Smooth muscle cell (in vitro differentiated cells): ENCODE data around the gene ITIH5. TPM values are rescaled to one million over a fixed set of nuclear protein-coding genes. Genes with fewer than 3 reads are reported as not detected.

Experiments used
- DNase-seq: peaks from one replicate; lab custom pipeline; 2025; ENCODE audit not compliant: unreplicated experiment; lab: John Stamatoyannopoulos, UW
- H2AFZ ChIP-seq: fragments of 200-600 bp; sonication (generic); 2 replicates; pipeline ENCODE4 v1.6.0; 2016; ENCODE audit warnings: antibody characterized with exemption, low read depth, mild to moderate bottlenecking
- H3F3A ChIP-seq: fragments of 200-600 bp; sonication (generic); 2 replicates; pipeline ENCODE4 v1.6.0; 2017; ENCODE audit warnings: antibody characterized with exemption, low read depth
- H3K27ac ChIP-seq: fragments of 200-600 bp; sonication (generic); 2 replicates; pipeline ENCODE4 v1.5.1; 2016; ENCODE audit warnings: low read depth, mild to moderate bottlenecking
- H3K27me3 ChIP-seq: fragments of 200-600 bp; sonication (generic); 2 replicates; pipeline ENCODE4 v1.6.1; 2016; ENCODE audit warnings: low read depth, mild to moderate bottlenecking
- H3K36me3 ChIP-seq: fragments of 200-600 bp; sonication (generic); 2 replicates; pipeline ENCODE4 v1.5.1; 2016; ENCODE audit warnings: low read depth
- H3K4me1 ChIP-seq: fragments of 200-600 bp; sonication (generic); 2 replicates; pipeline ENCODE4 v1.5.1; 2016; ENCODE audit warnings: low read depth
- H3K4me2 ChIP-seq: fragments of 200-600 bp; sonication (generic); 2 replicates; pipeline ENCODE4 v1.6.0; 2016; ENCODE audit warnings: mild to moderate bottlenecking
- H3K4me3 ChIP-seq: fragments of 200-600 bp; sonication (generic); 2 replicates; pipeline ENCODE4 v1.5.1; 2016; ENCODE audit warnings: mild to moderate bottlenecking
- H3K79me2 ChIP-seq: fragments of 200-600 bp; sonication (generic); 2 replicates; pipeline ENCODE4 v1.6.0; 2016; ENCODE audit warnings: low read depth, mild to moderate bottlenecking
- H3K9ac ChIP-seq: fragments of 200-600 bp; sonication (generic); 2 replicates; pipeline ENCODE4 v1.6.0; 2016; ENCODE audit warnings: low read depth
- H3K9me3 ChIP-seq: fragments of 200-600 bp; sonication (generic); replicated peaks from 2 replicates; pipeline ENCODE4 v1.5.1; 2016; ENCODE audit warnings: low read depth
- H4K20me1 ChIP-seq: fragments of 200-600 bp; sonication (generic); 2 replicates; pipeline ENCODE4 v1.6.0; 2016; ENCODE audit warnings: low read depth
- WGBS: methylation state at CpG from one replicate; pipeline ENCODE4 v1.1.7; 2016; ENCODE audit warnings: low lambda C conversion rate; 5-methylcytosine and 5-hydroxymethylcytosine counted together
- polyA plus RNA-seq: library from polyadenylated mRNA; unstranded; fragments of >200 nt; fragmentation: Nextera tagmentation; extraction: Ambion mirVana; gene quantifications from 2 replicates; pipeline ENCODE4 v1.2.1, GENCODE V29; 2016
- total RNA-seq: library from RNA; depleted of rRNA; stranded (reverse); fragments of >200 nt; gene quantifications from 2 replicates; pipeline ENCODE4 v1.2.3, GENCODE V29; 2014
- TF ChIP-seq, protein P1 (sequence below): fragments of 200-600 bp; sonication (generic); IDR thresholded peaks from 2 replicates; pipeline ENCODE4 v1.5.1; 2017; ENCODE audit warnings: borderline replicate concordance, mild to moderate bottlenecking, antibody characterized with exemption; ENCODE audit not compliant: insufficient read depth, poor library complexity, severe bottlenecking

The ITIH5 gene
- total and polyA plus RNA-seq, 2 experiments from 2014 or later, result 9.1 to 12.6 TPM

DNA sequence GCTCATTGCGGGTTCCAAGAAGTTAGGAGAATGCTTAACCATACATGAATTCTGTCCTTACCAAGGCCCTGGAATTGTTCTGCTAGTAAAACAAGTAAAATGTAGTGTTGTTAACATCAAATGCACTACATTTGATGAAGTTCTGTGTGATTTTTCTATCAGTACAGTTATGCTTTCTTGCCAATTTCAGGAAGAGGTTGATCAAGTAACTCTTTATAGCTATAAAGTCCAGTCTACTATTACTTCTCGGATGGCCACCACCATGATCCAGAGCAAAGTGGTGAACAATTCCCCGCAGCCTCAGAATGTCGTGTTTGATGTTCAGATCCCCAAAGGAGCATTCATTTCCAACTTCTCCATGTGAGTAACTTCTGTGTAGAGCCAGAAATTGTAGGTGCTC is 42.1 kb upstream of the ITIH5 start:
- Histone ChIP-seq H3K9me3 (no peaks in the 10 kb centered on the region), H2AFZ (no peak overlapping the region), H3F3A (no peaks in the 10 kb centered on the region), H3K36me3 (no peaks in the 10 kb centered on the region), H3K4me1 (no peaks in the 10 kb centered on the region), H3K27me3 (peaks cover 35% of the 10 kb centered on the region), H4K20me1 (no peaks in the 10 kb centered on the region), H3K79me2 (no peaks in the 10 kb centered on the region), H3K4me3 (no peak overlapping the region), H3K9ac (no peak overlapping the region), H3K27ac (no peak overlapping the region), H3K4me2 (no peak overlapping the region)
- WGBS, result 94% methylated on average over 4 of the region's 4 CpGs
- TF ChIP-seq, protein P1, sequence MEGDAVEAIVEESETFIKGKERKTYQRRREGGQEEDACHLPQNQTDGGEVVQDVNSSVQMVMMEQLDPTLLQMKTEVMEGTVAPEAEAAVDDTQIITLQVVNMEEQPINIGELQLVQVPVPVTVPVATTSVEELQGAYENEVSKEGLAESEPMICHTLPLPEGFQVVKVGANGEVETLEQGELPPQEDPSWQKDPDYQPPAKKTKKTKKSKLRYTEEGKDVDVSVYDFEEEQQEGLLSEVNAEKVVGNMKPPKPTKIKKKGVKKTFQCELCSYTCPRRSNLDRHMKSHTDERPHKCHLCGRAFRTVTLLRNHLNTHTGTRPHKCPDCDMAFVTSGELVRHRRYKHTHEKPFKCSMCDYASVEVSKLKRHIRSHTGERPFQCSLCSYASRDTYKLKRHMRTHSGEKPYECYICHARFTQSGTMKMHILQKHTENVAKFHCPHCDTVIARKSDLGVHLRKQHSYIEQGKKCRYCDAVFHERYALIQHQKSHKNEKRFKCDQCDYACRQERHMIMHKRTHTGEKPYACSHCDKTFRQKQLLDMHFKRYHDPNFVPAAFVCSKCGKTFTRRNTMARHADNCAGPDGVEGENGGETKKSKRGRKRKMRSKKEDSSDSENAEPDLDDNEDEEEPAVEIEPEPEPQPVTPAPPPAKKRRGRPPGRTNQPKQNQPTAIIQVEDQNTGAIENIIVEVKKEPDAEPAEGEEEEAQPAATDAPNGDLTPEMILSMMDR, result no peak
- DNase-seq, result no peak

DNA sequence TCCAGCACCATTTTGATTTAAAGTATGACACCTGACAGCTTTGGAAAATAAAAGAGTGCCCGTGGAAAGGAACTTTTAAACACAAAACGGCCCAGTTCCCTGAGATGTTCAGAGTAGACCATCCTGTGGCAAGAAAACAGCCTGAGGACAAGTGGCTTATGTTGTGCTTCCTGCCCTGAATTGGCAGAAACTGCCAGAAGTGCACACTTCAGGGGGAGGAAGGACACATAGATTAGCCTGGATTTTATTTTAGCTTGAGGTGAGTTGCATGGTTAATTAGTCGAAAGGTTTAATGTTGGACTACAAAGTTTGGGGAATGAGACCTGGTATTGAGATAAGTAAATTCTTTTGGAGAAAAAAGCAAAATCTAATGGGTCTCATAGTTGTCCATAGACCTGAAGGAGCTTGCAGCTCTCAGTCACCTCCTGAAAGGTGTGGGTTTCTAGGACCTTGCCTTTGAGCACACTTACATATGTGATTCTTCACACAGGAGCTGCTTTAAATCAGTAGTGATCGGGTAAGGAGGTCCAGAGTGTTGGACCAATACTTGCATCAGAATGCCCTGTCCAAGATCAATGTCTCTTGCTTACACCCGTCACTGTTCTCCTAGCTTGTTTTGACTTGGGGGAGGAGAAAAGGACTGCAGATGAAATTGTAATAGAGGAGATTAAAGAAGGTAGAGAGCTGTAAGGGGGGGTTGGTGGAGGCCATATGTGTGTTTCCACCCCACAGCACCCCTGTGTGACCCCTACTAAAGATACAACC is 41.3 kb upstream of the ITIH5 start:
- Histone ChIP-seq H3K4me2 (no peak overlapping the region), H4K20me1 (no peaks in the 10 kb centered on the region), H3K27ac (no peak overlapping the region), H2AFZ (no peak overlapping the region), H3K9ac (no peak overlapping the region), H3K9me3 (no peaks in the 10 kb centered on the region), H3F3A (no peaks in the 10 kb centered on the region), H3K4me3 (no peak overlapping the region), H3K36me3 (no peaks in the 10 kb centered on the region), H3K4me1 (no peaks in the 10 kb centered on the region), H3K79me2 (no peaks in the 10 kb centered on the region), H3K27me3 (peaks cover 43% of the 10 kb centered on the region)
- 86% methylated on average over 5 of the region's 5 CpGs for WGBS
- TF ChIP-seq, protein P1, result no peak
- no peak for DNase-seq

DNA sequence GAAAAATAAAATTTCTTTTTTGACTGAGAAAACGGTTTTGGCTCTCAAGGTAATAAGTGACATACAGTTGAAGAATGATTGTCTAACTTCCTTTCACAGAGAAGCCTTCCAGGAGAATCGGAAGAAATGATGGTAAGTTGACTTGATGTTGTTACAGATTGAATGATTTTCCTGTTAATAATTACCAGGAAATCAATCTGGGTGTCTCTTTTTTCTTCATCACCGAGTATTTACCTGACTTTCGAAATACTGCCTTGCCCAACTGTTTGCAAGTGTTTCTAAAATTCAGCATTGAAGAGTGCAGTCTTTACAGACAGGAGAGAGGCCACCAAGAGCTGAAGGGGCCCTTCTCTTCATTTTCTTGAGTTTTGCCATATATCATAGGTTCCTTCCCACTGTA is 40.3 kb upstream of the ITIH5 start:
- Histone ChIP-seq H3K36me3 (no peaks in the 10 kb centered on the region), H3K27me3 (peaks cover 53% of the 10 kb centered on the region), H3K9me3 (no peaks in the 10 kb centered on the region), H4K20me1 (no peaks in the 10 kb centered on the region), H3K4me1 (no peaks in the 10 kb centered on the region), H3K79me2 (no peaks in the 10 kb centered on the region), H2AFZ (no peak overlapping the region), H3K4me2 (no peak overlapping the region), H3F3A (no peaks in the 10 kb centered on the region), H3K27ac (no peak overlapping the region), H3K4me3 (no peak overlapping the region), H3K9ac (no peak overlapping the region)
- 85% methylated on average over 4 of the region's 4 CpGs for WGBS
- DNase-seq, result no peak
- TF ChIP-seq, protein P1, result no peak
